ENCODE results near the gene NUDT16L1.

The NUDT16L1 gene

DNA sequence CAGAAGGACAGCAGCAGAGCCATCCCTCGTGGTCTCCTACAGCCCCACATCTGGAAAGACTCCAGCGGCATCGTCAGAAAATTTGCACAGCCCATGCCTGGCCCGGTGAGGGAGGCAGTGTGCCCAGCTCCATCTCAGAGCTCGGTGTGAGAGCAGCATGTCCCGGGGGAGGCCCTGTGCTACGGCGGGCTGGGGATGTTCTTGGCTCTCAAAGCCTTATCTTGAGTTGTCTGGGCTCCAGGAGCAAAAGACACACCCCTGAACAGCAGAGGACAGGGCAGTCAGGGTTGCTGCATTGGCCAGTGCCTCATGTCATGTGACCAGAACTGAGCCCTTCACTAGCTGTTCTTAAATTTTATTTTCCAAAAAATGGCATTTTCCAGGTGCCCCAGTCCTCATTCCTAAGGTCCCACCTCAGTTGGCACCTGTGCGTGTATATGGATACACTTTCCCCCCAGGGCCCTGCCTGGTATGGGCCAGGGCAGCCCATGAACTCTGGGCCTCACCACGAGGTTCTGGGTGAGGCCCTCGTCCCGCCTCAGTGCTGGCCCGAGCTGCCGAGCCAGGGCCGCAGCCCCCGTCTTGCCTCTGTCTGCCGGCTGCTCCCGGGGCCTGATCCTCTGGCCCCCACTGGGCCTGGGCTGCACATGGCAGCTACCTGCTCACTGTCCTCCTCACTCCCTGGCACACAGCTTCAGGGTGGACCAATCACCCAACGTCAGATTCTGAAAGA, 3.0 kb downstream of the NUDT16L1 start:
- no peak for DNase-seq

DNA sequence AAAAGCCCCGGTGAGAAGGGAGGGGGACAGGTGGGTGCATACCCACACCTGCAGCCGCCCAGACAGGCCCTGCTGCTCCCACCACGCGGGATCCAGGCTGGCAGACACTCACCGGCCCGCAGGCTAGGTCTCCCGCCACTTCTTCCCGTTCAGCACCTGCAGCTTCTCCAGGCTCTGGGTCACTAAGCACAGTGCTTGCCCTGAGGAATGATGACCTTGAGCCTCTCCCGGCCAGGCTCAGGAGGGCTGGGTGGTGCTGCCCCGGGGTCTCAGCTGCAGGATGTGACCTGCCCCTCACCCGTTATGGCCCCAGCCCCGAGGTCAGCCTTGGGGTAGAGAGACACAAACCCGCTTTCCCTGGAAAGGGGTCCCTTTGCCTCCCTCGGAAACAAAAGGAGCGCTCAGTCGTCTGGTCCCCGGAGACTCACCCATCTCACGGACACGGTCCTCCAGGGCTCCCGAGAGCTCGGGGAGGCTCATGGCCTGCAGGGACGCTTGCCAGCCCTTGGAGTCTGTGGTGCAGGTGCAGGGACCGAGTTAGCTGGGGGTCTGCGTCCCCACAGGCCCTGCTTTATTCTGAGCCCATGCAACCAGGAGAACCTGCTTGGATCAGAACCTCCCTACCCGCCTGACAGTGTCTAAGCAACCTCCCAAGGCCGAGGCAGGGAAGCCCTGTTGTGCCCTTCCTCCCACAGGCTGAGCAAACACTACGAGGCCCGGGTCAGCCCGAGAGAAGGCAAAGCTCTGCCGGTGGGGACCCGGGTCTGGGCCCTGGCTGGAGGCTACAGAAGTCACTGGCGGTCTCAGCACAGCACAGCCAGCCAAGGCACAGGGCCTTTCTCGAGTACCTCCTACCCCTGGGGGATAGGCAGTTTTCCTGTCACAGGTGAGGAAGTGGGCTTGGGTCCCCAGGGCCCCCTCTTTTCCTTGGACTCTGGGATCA, 3.8 kb downstream of the NUDT16L1 start:
- DNase-seq: no peak

DNA sequence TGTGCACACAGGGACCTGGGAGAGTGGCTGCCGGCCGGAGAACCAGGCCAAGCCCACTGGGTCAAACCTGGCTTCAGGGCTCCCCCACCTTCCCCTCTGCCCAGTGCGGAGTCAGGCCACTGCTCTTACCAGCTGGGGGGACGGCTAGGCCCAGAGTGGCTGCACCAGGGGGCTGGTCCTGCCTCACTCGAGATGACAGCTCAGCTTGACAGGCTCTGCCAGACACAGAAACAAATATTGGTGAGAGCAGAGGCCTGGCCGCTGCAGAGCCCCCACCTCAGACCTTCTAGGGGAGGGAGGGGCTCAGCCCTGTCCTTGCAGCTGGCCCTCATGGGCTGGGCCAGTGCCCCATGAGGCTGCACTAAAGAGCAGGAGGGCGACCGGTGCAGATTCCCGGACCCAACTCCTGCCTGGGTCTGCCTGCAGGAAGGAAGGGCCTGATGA, 4.5 kb downstream of the NUDT16L1 start:
- DNase-seq: no peak

DNA sequence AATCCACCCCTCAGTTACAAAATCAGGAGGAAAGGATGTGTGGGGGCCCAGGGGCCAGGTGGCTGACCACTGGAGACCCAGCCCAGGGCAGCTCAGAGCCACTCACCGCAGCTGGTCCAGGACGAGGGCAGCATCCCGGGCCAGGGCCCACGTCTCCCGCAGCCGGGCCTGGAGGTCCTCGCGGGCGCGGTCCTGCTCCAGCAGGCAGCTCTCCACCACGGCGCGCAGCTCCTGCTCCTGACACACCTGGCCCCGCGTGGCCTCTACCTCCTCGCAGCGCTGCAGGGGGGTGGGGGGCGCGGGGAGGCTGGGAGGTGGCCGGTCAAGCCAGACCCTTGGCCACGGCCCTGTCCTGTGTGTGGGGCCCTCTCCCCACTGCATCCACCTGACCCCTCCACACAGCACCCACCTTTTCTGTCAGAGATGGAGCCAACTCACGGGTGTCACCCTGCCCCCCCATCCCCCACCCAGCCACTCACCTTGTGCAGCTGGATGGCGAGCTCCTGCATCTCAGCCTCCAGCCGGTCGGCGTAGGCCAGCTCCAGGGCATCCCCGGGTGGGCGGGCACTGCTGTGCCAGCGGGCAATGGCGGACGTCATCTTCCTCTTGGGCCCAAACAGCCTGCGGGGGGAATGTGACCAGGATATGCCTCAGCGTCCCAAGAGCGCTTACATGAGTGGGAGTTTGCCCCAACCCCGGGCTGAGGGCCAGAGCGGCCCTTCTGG, 5.1 kb downstream of the NUDT16L1 start:
- DNase-seq: no peak

DNA sequence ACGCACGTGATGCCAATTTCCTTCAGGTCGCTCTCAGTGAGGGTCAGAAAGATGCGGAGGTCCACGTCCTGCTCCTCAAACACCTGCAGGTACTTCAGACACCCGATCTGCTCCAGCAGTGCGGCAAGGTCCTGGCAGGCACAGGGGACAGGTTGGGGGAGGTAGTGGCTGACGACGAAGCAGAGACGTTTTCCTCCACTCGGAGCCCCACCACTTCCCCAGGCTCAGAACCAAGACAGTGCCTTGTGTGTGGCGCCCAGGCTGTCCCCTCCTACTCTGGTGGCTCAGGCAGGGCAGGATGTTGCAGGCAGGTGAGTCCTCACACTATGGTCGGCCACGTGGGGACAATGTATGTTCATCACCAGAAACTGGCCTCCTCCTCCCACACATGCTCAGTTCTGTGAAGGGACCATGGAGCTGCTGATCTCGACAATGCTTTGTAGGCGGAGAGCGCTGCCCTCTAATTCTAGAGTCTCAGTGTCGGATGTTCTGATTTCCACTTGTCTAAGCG, 5.7 kb downstream of the NUDT16L1 start:
- DNase-seq: no peak

DNA sequence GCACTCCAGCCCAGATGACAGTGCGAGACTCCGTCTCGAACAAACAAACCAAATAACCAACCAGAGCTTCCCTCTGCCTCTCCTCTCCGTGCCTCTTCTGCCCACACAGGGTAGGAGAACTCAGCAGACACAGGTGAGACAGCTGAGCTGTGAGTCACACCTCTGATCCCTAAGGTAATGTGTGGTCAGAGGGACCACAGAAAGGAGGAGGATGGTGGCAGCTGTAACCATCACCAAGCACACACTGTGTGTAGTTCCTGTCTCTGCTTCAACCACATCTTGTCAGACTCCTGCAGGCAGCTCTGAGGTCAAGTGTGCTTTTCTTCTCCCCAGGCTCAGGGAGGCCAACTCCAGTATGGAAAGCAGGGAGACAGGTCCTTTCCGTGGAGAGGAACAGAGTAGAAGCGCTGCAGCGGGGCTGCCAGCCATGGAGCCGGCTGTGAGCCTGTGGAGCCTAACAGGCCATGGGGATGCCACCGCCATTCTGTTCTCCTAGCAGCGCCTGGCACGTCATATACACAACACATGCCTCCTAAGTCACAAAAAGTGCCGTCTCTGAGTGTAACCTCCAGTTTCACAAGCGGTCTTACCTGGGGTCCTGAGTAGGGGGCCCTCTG, 7.1 kb downstream of the NUDT16L1 start:
- DNase-seq: no peak

DNA sequence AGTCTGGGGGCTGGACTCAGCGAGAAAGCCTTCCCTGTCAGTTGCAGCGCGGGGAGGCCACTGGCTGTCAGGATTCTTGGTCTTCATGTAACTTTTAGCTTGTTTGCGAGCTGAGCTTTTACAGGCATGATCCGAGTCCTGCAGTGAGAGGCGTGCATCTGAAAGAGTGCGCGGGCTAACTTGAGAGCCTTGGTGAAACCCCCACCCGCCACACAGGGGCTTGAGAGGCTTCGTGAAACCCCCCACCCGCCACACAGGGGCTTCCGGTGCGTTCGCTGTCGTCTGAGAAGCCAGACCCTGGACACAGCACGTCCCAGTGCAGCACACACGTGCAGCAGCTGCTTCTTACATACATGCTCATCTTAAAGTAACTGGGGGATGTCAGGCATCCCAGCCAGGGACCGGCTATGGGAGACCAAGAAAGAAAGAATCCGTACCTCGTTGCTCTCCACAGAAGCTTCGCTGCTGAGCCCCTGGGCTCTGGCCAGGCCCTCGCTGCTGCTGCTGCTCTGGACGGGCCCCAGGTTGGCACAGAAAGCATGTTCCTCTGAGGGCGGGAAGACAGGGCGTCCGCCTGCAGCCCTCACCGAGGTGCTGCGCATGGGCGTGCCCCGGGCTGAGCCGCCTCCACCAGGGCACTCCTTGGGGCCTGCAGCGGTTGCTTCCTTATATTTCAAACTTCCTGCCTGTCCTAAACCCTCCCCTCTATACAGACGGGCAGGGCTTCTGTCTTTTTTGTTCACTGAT, 7.8 kb downstream of the NUDT16L1 start:
- DNase-seq: no peak

DNA sequence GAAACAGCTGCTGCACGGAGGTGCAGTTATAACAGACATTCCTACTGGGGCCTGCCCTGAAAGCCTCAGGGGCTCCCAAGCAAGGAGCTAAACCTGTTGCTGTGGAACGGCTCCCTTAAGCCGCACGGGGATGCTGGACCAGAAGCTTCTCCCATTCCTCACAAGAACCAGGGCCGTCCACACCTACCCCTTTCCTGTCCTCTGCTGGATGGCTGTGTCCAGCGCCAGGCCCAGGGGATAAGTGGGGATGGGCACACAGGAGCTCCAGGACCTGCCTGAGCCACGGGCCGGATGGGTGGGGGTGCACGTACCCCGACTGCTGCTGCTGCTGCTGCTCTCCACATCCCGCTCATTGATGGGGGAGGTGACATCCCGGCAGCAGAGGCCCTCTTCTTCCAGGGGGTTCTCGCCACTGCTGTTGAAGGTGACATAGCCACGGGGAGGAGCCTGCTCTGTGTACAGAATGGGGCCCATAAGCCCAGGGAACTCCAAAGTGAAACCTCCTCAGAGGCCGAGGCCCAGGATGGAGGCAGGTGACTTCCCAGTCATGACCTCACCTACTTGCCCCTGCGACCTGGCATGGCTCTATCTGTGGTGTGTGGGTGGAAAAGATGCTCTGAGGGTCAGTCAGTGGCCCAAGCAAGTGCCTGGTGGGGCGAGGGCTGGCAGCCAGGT, 8.6 kb downstream of the NUDT16L1 start:
- no peak for DNase-seq

DNA sequence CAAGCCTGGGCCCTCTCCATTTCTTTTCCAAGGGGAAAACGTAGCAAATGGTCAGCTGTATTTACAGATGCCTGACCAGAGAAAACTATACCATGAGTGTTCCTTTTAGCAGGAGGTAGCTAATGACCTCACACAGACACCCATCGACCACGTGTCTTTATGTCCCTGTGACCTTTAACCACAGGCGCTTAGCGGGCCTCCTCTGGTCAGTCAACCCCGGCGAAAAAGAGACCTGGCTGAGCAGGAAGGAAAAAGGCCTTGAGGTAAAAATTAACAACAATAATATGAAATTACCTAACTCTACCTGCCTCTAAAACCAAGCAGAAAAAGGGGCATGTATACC, 9.1 kb downstream of the NUDT16L1 start:
- no peak for DNase-seq

DNA sequence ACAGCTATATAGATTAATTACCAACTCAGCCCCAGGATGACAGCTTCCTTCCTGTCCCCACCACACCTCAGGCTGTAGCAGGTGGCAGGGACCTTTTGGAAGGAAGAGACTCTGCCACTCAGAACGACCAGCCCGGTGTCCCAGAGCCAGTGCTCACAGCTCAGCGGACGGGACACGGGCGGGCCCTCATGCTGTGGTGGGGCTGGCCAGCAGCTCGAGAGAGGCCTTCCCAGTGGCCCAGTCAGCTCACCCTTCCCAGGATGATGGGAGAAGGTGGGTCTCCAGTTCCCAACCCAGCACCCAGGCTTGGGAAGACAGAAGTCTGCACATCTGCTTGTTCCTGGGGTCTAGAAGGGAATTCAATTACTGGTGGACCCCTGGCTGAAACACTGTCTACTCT, 10.5 kb downstream of the NUDT16L1 start:
- no peak for DNase-seq

DNA sequence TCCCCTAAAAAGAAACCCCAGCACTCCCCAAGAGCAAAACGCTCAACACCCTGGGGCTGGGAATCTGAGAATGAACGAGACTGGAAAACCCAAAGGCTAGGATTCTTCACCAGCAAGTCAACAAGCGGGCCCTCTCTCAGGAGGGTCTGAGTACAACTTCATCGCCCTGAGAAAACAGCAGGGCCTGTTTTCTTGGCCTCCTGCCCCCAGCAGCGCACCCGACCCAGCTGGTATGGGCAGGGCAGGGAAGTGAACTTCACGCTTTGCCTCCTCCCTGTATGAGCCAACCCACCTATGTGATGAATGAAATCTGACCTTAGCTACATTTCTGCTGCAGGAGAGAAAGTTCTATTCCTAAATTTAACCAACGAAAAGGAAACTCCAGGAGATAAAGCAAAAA, 11.1 kb downstream of the NUDT16L1 start:
- no peak for DNase-seq

DNA sequence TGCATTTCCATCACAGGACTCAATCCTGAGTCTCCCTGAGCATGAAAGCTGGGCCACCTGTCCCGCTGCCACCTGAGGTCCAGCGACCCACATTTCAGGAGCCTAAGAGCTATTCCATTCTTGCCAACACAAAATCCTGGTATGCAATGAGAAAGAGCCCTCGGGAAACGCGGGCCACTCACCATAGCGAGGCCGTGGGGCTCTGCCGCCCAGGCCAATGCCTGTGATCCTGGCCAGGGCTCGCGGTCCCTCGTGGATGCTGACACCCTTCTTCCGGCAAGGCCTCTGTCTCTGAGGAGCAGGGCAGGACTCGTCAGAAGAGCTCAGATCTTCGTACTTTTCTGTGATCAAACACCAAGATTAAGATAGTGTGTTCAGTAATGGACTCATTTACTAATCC, 11.6 kb downstream of the NUDT16L1 start:
- DNase-seq: no peak

DNA sequence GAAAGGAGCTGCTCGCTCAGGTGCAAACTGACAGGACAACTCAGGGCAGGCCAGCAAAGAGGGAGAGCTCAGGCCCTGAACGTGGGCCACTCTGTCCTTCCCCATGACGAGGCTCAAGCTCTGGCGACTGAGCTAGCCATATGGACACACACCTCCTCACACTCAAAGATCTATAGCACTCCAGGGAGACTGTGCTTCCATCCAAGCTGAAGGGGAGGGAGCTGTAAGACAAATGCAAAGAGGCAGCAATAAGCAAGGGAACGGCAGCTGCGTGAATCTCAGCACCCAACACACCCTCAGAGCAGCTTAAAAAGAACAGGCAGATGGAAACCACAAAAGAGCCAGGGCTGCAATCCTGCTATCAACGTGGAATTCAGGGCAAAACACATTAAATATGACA, 13.5 kb downstream of the NUDT16L1 start:
- DNase-seq: no peak

DNA sequence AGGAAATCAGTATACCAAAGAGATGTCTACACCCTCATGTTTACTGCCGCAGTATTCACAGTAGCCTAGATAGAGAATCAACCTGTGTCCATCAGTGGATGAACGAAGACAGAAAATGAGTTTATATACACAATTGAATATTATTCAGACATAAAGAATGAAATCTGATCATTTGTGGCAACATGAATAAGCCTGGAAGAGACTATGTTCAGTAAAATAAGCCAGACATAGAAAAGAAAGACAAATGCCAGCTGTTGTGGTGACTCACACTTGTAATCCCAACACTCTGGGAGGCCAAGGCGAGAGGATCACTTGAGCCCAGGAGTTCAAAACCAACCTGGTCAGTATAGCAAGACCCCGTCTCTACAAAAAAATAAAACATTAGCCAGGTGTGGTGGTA, 16.1 kb downstream of the NUDT16L1 start:
- no peak for DNase-seq

DNA sequence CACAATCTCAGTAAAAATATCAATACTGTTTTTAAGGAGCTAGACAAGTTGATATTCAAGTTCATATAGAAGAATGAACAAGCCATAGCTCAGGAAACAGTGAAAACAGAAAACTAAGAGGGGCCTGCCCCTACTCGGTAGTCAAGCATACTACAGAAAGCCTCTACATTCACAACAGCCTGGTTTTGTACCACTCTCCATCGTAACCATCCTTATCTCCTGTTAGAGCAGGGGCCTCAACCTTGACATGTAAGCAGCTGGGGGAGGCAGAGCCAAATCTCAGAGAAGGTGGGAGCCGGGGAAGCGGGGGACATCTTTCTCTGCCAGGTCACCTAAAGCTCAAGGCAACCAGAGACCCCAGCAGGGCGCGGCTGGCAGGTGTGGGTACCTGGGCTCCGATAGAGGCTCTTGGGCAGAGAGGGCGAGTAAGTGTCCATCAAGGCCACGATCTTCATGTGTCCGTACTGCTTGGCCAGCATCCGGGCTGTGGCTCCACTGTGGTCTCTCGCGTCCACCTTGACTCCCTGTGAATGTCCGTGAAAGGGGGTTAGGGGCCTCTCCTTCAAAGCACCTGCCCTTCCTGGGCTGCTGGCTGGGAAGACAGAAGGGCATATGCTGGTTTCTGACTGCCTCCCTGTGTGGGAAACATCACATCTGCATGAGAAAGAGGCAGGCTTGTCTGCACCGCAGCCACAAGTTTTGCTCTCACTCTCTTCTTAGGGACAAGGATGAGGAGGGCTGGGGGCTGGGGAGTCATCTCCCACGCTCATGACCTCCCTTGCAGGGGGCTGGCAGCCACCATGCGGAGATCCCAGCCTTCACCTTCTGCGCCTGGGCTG, 20.5 kb downstream of the NUDT16L1 start:
- no peak for DNase-seq

DNA sequence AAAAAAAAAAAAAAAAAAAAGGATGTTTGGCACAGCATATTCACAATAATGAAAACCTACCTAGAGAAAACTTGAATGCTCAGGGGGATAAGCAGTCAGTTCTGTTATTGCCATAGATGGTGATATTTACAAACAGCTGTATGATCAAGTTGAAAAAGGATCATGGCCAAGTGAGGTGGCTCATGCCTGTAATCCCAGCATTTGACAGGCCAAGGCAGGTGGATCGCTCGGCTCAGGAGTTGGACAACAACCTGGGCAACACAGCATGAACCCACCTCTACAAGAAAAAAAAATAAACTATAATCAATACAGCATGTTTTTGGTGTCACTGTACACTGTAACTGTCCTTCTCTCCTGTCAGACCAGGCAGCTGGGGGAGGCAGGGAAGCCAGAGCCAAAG, 21.6 kb downstream of the NUDT16L1 start:
- no peak for DNase-seq

DNA sequence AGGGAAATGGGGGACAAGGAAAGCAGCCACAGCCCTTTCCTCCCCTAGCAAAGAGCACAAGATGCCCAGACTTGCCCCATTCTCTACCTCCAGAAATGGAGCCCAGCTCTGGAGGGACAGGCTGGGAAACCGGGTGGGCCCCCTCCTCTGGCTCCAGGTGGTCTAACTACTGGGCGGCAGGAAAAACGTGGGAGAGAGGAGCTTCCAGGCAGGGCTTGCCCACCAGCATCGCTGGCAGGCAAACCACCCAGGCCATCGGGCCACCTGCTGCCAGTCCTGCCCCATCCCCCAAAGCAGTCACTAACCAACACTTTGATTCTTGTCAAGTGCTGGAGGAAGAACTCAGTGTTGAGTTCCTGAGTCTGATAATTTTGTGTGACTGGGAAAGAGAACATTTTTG, 25.1 kb downstream of the NUDT16L1 start:
- DNase-seq: no peak

DNA sequence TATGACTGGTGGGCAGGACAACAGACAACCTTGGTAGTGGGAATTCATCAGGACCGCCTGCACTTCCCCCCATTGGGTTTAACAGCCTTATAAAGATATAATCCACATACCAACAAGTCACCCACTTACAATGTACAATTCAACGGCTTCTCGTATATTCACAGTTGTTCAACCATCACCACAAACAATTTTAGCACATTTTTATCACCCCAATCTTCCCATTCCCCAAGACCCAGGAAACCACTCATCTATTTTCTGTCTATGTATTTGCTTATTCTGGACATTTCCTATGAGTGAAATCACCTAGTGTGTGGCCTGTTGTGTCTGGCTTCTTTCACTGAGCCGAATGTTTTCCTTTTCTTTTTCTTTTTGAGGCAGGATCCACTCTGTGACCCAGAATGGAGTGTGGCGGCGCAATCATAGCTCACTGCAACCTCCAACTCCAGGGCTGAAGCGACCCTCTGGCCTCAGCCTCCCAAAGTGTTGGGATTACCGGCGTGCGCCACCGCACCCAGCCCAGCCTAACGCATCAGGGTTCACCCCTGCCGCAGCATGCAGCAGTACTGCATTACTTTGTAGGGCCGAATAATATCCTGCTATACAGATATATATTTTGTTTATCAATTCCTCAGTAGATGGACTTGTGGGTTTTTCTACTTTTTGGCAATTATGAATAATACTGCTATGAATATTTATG, 29.9 kb downstream of the NUDT16L1 start:
- DNase-seq: no peak

DNA sequence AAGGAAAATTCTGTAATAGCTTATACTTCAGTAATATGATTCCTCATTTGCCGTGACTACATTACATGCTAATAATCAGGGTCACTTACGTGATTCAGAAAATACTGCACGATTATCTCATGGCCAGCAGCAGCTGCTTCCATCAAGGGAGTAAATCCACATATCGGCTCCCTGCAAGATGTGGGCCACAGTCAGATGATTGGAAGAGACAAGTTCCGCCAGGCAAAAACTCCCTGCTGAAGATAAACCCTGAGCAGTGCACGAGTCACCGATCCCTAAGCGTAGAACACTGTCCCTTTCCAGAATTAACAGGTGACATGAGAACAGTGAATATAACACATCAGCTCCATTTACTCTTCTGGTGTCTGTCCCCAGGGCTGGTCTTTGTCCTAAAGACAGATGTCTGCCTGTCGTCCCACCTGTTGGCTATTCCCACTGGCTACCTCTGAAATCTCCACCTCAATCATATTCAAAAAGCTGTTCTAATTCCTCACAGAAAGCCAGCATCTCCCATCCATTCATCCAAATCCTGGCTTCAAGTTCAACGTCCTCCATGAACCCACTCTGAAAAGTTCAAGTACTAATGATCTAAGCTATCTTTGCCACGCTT, 31.4 kb downstream of the NUDT16L1 start:
- DNase-seq: no peak

DNA sequence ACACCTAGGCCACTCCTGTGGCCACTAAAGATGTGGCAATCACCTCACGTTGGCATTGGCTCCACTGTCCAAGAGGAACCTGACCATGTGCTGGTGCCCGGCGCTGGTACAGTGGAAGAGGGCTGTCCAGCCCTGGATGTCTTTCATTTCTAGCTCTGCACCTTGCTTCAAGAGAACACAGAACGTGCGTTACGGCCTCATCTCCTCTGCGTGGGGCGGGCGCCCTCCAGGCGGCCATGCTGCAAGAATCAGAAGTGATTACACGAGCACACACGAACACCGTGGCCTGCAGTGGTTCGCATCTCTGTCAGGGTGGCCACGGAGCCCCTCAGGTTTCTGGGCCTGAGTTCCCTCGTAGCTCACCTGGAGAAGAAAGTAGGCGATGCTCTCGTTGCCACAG, 33.3 kb downstream of the NUDT16L1 start:
- DNase-seq: no peak
